NCI-H446 (cell line): ENCODE data around the gene HECTD1.
"Not testable (repeated sequence)": the region's sequence is repeated elsewhere in the genome, so short reads cannot be mapped to it uniquely, and the experiment has no call there.

Experiments
- DNase-seq, 2 experiments: peaks; one replicate each; lab custom pipeline; 2025; lab: John Stamatoyannopoulos, UW

The HECTD1 gene

GRCh38 chr14:31194661-31195060 lies 12.9 kb downstream of the HECTD1 start:
- DNase-seq, result no peak

- no peak for DNase-seq
These were observed 13.5 kb downstream of the HECTD1 start for GRCh38 chr14:31194095-31194494.

DNA sequence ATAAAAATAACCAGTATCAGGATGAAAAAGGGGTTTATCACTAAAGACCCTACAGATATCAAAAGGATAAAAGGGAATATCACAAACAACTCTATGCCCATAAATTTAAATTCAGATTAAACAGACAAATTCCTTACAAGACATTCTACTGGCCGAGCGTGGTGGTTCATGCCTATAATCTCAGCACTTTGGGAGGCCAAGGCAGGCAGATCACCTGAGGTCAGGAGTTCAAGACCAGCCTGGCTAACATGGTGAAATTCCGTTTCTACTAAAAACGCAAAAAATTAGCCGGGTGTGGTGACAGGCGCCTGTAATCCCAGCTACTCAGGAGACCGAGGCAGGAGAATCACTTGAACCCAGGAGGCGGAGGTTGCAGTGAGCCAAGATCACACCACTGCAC lies 15.0 kb downstream of the HECTD1 start:
- DNase-seq, result not testable (repeated sequence)

DNA sequence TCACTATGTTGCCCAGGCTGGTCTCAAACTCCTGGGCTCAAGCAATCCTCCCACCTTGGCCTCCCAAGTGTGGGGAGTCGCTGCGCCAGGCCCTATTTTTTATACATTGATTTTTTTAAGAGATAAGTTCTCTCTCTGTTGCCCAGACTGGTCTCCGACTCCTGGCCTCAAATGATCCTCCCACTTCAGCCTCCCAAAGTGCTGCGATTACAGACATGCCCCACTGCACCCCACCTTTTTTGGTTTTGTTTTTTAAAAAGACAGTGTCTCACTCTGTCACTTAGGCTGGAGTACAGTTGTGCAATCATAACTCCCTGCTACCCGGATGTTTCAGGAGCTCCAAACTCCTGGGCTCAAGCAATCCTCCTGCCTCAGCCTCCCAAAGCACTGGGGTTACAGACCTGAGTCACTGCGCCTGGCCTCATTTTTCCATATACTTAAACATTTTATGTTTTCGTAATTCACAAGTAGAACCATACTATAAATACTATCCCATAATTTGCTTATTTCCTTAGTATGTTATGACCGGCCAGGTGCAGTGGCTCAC lies 16.8 kb downstream of the HECTD1 start:
- no peak for DNase-seq

DNA sequence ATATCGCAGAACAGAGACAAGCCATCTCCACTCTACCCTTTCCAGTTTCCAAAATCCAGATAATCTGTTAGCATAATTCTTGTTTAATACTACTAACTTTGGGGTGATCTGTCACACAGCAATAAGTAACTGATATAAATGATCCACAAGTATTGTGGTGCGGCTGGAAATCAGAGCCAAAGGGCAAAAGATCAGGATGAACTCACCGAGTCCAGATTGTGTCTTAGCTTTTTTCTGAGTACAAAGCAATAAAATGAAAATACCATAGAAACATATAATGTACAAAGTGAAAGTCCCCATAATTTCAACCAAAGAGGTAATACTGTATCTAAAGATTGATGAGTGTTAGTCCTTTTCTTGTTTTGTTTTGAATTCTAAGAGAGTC lies 17.4 kb downstream of the HECTD1 start:
- no peak for DNase-seq

DNA sequence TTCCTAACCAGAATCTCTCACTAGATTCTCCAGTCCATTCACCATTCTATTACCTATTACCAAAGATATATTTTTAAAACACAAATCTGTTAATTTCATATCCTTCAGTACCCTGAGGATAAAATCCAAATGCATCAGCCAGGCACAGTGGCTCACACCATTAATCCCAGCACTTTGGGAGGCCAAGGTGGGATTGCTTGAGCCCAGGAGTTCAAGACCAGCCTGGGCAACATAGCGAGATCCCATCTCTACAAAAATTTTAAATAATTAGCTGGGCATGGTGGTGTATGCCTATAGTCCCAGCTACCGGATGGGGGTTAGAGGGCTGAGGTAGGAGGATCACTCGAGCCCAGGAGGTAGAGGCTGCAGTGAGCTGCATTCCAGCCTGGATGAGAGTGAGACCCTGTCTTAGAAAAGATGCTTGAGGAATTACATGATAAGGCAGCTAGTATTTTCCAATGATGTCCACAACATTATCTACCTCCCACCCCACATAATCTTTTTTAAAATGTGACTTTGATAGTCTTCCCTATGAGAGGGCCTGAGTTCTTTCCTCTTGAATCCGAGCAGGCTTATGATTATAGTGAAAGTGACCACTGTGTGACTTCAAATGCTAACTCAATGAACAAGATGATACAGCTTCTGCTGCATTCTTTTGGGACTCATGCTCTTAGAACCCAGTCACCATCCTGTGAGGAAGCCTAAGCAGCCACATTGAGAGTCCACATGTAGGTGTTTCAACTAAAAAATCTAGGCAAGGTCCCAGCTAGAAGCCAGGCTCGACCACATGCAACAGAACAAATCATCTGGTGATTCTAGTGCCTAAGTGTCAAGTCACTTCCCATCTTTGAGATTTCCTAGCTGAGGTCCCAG lies 18.0 kb downstream of the HECTD1 start:
- DNase-seq, result no peak

- DNase-seq, result no peak
These were observed 18.8 kb downstream of the HECTD1 start for GRCh38 chr14:31188744-31189143.

DNA sequence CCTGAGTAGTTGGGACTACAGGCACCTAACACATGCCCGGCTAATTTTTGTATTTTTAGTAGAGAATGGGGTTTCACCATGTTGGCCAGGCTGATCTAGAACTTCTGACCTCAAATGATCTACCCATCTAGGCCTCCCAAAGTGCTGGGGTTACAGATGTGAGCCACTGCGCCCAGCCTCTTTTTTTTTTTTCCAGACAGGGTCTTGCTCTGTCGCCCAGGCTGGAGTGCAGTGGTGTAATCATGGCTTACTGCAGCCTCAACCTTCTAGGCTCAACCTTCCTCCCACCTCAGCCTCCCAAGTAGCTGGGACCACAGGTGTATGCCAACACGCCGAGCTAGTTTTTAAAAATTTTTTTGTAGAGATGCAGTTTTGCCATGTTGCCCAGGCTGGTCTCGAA lies 25.6 kb downstream of the HECTD1 start:
- DNase-seq, result not testable (repeated sequence)

DNA sequence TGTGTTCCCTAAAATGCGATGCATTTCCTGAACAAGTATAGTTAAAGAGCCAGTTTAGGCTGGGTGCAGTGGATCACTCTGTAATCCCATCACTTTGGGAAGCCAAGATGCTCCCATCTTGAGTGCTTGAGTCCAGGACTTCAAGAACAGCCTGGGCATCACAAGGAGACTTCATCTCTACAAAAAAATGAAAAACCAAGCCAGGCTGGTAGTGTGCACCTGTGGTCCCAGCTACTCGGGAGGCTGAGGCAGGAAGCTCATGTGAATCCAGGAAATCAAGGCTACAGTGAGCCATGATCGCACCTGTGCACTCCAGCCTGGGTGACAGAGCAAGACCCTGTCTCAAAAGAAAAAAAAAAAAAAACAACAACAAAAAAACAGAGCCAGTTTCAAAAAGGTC lies 26.3 kb downstream of the HECTD1 start:
- no peak for DNase-seq

- no peak for DNase-seq
These were observed 27.1 kb downstream of the HECTD1 start for GRCh38 chr14:31180299-31181051.

DNA sequence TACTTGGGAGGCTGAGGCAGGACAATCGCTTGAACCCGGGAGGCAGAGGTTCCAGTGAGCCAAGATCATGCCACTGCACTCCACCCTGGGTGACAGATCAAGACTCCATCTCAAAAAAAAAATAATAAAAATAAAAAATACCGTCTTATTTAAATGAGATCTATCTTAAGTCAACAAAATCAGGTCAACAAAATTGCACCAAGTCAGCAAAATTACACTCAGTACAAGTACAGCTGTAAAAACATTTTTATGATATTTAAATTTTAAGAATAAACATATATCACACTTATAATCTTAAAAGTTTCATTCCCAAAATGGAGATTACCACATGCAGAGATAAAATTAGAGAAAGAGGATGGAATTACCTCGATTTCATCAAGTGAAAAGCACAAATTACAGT lies 33.2 kb downstream of the HECTD1 start:
- DNase-seq, result no peak

DNA sequence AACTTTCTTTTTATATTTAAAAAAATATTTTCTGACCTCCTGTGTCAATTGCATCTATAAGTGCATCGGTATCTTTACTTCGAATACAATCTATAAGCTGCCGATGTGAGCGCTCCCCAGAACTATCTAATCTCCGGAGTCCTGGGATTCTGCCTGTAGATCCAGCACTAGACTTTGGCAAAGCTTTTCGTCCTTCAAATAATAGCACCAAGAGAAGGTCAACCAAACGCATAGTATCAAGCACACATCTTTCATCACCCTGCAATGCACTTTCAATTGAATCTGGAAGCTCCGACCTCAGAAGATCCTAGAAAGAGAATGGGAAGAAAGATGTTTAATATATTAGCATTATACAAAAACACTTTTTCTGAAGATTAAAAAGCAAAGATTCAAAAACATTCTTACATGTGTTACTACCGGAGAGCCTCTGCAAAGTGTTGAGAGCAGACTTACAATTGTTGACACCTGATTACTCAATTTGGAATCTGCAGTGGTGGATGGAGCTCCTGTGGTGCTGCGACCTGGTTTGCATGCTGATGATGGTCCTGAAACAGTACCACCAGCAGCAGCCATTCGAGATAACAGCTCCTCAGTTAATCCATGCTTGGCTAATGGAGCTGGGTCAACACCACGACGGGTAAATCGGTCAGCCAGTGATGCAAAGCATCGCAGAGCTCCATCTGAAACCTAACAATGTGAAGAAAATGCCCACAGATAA lies 34.3 kb downstream of the HECTD1 start:
- no peak for DNase-seq

DNA sequence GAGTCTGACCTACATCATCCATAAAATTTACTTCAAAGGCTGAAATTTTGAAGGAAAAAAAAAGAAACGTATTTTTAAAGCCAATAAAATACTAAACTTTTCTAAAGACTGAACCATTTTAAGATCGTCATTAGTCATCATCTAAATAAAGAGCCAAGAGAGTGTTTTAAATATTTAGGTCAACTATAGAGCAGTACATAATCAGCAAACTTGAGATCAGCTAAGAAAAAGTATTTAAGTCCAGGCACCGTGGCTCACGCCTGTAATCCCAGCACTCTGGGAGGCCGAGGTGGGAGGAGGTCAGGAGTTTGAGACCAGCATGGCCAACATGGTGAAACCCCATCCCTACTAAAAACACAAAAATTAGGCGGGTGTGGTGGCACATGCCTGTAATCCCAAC lies 35.5 kb downstream of the HECTD1 start:
- no peak for DNase-seq

DNA sequence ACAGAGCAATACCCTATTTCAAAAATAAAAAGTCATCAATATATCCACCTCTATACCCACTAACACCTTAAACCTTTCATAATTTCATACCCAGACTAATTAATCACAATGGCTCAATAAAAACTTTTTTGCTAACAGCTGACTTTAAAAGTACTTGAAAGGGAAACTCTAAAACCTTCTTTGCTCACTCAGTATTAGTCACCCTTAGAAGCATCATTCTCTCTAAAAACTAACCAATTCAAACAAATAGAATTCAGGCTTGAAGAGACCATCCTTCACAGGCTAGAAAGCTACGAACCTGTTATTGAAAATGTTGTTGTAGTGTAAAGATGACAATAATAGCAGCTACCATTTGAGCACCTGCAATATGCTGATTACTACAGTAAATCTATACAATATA lies 37.2 kb downstream of the HECTD1 start:
- no peak for DNase-seq

- no peak for DNase-seq
These were observed 37.7 kb downstream of the HECTD1 start for GRCh38 chr14:31169877-31170276.

GRCh38 chr14:31167032-31167431 lies 40.6 kb downstream of the HECTD1 start:
- no peak for DNase-seq

DNA sequence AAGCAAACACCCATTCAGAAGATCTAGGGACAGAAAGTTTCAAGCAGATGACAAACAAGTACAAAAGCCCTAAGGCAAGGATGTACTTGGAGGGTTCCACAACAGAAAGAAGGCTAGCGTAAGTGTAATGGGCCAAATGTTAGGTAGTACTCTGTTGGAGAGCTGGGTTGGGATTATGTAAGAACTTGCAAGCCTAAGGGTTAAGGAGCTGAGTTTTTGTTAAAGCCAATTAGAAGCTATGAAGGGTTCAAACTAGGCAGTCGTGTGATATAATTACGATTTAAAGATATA lies 41.4 kb downstream of the HECTD1 start:
- no peak for DNase-seq

DNA sequence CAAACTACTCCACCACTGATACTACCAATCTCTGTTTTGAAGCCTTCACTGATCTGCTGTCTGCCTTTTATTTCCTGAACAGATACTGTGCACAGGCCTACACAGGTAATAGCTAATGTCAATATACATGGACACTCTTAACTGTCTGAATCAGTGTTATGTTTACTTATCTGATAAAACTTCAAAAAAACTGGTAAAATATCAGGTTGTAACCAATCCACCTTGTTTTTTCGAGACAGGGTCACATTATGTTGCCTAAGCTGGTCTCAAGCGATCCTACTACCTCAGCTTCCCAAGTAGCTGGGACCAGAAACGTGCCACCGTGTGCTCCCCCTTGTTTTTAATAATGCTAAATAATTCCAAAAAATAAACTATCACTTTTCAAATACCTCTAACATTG lies 43.5 kb downstream of the HECTD1 start:
- DNase-seq, result no peak

GRCh38 chr14:31162910-31163649 lies 44.5 kb downstream of the HECTD1 start:
- DNase-seq, result no peak

DNA sequence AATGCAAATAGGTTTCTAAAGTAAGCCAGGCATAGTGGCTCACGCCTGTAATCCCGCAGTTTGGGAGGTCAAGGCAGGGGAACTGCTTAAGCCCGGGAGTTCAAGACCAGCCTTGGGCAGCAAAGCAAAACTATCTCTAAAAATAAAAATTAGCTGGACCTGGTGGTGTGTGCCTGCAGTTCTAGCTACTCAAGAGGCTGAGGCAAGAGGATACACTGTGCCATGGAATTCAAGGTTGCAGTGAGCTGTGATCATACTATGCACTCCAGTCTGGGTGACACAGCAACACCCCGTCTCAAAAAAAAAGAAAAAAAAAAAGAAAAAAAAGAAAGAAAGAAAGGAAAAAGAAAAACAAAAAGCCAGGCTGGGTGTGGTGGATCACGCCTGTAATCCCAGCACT lies 46.3 kb downstream of the HECTD1 start:
- no peak for DNase-seq

DNA sequence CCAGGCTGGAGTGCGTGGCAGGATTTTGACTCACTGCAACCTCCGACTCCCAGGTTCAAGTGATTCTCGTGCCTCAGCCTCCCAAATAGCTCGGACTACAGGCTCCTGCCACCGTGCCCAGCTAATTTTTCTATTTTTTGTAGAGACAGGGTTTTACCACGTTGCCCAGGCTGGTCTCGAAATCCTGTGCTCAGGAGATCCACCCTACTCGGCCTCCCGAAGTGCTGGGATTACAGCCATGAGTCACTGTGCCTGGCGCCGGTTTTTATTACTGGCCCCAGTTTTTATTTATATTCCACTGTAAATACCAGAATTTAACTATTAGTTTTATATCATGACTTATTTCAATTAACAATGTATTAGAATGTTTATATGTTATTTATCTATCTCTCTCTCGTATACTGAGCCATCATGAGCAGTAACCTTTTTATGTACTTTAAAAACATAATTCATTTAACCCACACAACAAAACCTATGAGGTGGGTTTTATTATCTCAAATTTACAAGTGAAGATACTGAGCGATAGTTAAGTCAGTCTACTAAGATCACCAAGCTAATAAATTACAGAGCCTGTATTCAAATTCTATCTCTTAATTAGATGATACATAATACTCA lies 47.8 kb downstream of the HECTD1 start:
- no peak for DNase-seq

DNA sequence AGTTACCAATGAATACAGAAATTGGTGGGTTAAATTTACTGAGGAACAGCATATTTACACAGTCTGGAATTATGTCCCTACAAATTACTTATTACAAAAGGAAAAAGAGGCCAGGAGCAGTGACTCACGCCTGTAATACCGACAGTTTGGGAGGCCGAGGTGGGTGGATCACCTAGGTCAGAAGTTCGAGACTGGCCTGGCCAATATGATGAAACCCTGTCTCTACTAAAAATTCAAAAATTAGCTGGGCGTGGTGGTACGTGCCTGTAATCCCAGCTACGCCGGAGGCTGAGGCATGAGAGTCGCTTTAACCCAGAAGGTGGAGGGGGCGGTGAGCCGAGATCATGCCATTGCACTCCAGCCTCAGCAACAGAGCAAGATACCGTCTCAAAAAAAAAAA lies 52.6 kb downstream of the HECTD1 start:
- no peak for DNase-seq
